Neural cell (in vitro differentiated cells): ENCODE measurements around the gene EHBP1.

Experiments
- EP300 ChIP-seq: fragments of 450-650 bp; conservative IDR thresholded peaks from 2 replicates; pipeline ENCODE4 v1.6.1; 2014; ENCODE audit warnings: antibody characterized with exemption, mild to moderate bottlenecking, moderate library complexity; ENCODE audit not compliant: poor library complexity, severe bottlenecking
- POLR2AphosphoS5 ChIP-seq: IDR thresholded peaks from 2 replicates; pipeline ENCODE4 v1.6.1; 2012
- TAF1 ChIP-seq: IDR thresholded peaks from 2 replicates; pipeline ENCODE4 v1.6.1; 2012; ENCODE audit warnings: low read depth
- TF ChIP-seq, protein P1 (sequence below): fragments of 450-650 bp; IDR thresholded peaks from 2 replicates; pipeline ENCODE4 v1.5.1; 2014; ENCODE audit warnings: antibody characterized with exemption, mild to moderate bottlenecking, moderate library complexity; ENCODE audit not compliant: poor library complexity, severe bottlenecking

GRCh38 chr2:62662131-62662530 is 43.4 kb upstream of the EHBP1 start:
- TF ChIP-seq TAF1: no peak
- TF ChIP-seq, protein P1, sequence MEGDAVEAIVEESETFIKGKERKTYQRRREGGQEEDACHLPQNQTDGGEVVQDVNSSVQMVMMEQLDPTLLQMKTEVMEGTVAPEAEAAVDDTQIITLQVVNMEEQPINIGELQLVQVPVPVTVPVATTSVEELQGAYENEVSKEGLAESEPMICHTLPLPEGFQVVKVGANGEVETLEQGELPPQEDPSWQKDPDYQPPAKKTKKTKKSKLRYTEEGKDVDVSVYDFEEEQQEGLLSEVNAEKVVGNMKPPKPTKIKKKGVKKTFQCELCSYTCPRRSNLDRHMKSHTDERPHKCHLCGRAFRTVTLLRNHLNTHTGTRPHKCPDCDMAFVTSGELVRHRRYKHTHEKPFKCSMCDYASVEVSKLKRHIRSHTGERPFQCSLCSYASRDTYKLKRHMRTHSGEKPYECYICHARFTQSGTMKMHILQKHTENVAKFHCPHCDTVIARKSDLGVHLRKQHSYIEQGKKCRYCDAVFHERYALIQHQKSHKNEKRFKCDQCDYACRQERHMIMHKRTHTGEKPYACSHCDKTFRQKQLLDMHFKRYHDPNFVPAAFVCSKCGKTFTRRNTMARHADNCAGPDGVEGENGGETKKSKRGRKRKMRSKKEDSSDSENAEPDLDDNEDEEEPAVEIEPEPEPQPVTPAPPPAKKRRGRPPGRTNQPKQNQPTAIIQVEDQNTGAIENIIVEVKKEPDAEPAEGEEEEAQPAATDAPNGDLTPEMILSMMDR: no peak
- no peak for TF ChIP-seq POLR2AphosphoS5
- no peak for TF ChIP-seq EP300
